ENCODE data around the gene ASMT. TPM values are rescaled to one million over a fixed set of nuclear protein-coding genes. Genes with fewer than 3 reads are reported as not detected.
"Not testable (repeated sequence)": the region's sequence is repeated elsewhere in the genome, so short reads cannot be mapped to it uniquely, and the experiment has no call there.

ASMT gene
- total RNA-seq, 2 donors from 2014 or later = not detected

GRCh38 chrX:1618689-1619088 lies 3.8 kb downstream of the ASMT start:
- H3K4me1 ChIP-seq = no peaks in the 10 kb centered on the region
- no peaks in the 10 kb centered on the region for H3K27me3 ChIP-seq
- no peak overlapping the region for H3K4me3 ChIP-seq
- no peak for TF ChIP-seq CTCF (IDR thresholded peaks at IDR 0.05)
- H3K9me3 ChIP-seq = no peaks in the 10 kb centered on the region
- DNase-seq (ENCODE audit: low spot score) = no peak
- H3K27ac ChIP-seq = no peak overlapping the region
- no peaks in the 10 kb centered on the region for H3K36me3 ChIP-seq

GRCh38 chrX:1623691-1624090 lies 8.8 kb downstream of the ASMT start:
- no peak overlapping the region for H3K27ac ChIP-seq
- H3K9me3 ChIP-seq = no peaks in the 10 kb centered on the region
- no peak overlapping the region for H3K4me3 ChIP-seq
- DNase-seq (ENCODE audit: low spot score) = no peak
- H3K4me1 ChIP-seq = no peaks in the 10 kb centered on the region
- no peaks in the 10 kb centered on the region for H3K27me3 ChIP-seq
- no peaks in the 10 kb centered on the region for H3K36me3 ChIP-seq
- TF ChIP-seq CTCF (IDR thresholded peaks at IDR 0.05) = no peak

GRCh38 chrX:1624158-1624860 lies 9.4 kb downstream of the ASMT start:
- not testable (repeated sequence) for H3K9me3 ChIP-seq; DNase-seq (ENCODE audit: low spot score); H3K4me1 ChIP-seq; H3K4me3 ChIP-seq; H3K27ac ChIP-seq; H3K36me3 ChIP-seq; H3K27me3 ChIP-seq

GRCh38 chrX:1624861-1625215 lies 10.0 kb downstream of the ASMT start:
- H3K4me1 ChIP-seq; H3K4me3 ChIP-seq; H3K27me3 ChIP-seq; H3K27ac ChIP-seq; DNase-seq (ENCODE audit: low spot score); H3K9me3 ChIP-seq; H3K36me3 ChIP-seq: not testable (repeated sequence)

GRCh38 chrX:1629244-1629643 lies 14.4 kb downstream of the ASMT start:
- Histone ChIP-seq H3K4me1 (no peaks in the 10 kb centered on the region), H3K9me3 (no peaks in the 10 kb centered on the region), H3K4me3 (no peak overlapping the region), H3K36me3 (no peaks in the 10 kb centered on the region), H3K27ac (no peak overlapping the region), H3K27me3 (no peaks in the 10 kb centered on the region)
- DNase-seq (ENCODE audit: low spot score) = no peak
- TF ChIP-seq CTCF (IDR thresholded peaks at IDR 0.05) = no peak

GRCh38 chrX:1646009-1646408 lies 31.1 kb downstream of the ASMT start:
- TF ChIP-seq CTCF (IDR thresholded peaks at IDR 0.05) = no peak
- Histone ChIP-seq H3K27me3 (no peaks in the 10 kb centered on the region), H3K4me3 (no peak overlapping the region), H3K27ac (no peak overlapping the region), H3K36me3 (no peaks in the 10 kb centered on the region), H3K9me3 (peaks cover 3 to 9% of the 10 kb centered on the region in 2 donors), H3K4me1 (no peaks in the 10 kb centered on the region)
- no peak for DNase-seq (ENCODE audit: low spot score)

GRCh38 chrX:1649621-1650020 lies 34.8 kb downstream of the ASMT start:
- DNase-seq (ENCODE audit: low spot score) = no peak
- no peak for TF ChIP-seq CTCF (IDR thresholded peaks at IDR 0.05)
- no peaks in the 10 kb centered on the region for H3K4me1 ChIP-seq
- H3K36me3 ChIP-seq = no peaks in the 10 kb centered on the region
- peaks cover 3 to 9% of the 10 kb centered on the region in 2 donors for H3K9me3 ChIP-seq
- no peak overlapping the region for H3K27ac ChIP-seq
- H3K4me3 ChIP-seq = no peak overlapping the region
- H3K27me3 ChIP-seq = no peaks in the 10 kb centered on the region

All from right atrium auricular region (tissue), 2 donors.